Esophagus muscularis mucosa (tissue), 4 donors: ENCODE results near the gene PLA2G4C. TPM values are rescaled to one million over a fixed set of nuclear protein-coding genes. Genes with fewer than 3 reads are reported as not detected.

ENCODE experiments used
- DNase-seq: peaks from one replicate; pipeline ENCODE4 v3.0.0-alpha.2; 2017; ENCODE audit errors: extremely low spot score
- H3K27ac ChIP-seq, 4 donors: fragments of 200-600 bp; sonication (generic); replicated peaks in 1 of 4; 1 replicate in 3 of 4; 2 replicates in 1 of 4; pipeline ENCODE4 v1.5.1; 2016 to 2019; ENCODE audit warnings: mild to moderate bottlenecking in 1 of 4
- H3K27me3 ChIP-seq, 4 donors: fragments of 200-600 bp; sonication (generic); one replicate each; pipeline versions ENCODE4 v1.5.1 to v1.6.0; 2016 to 2019
- H3K36me3 ChIP-seq, 4 donors: fragments of 200-600 bp; sonication (generic); one replicate each; pipeline ENCODE4 v1.5.1; 2016 to 2019
- H3K4me1 ChIP-seq, 4 donors: fragments of 200-600 bp; sonication (generic); one replicate each; pipeline ENCODE4 v1.5.1; 2016 to 2019
- H3K4me3 ChIP-seq, 4 donors: fragments of 200-600 bp; sonication (generic); 1 replicate in 2 of 4; 2 replicates in 2 of 4; pipeline ENCODE4 v1.5.1; 2016 to 2019; ENCODE audit warnings: mild to moderate bottlenecking in 4 of 4, moderate library complexity in 1 of 4
- H3K9me3 ChIP-seq, 4 donors: fragments of 200-600 bp; sonication (generic); 1 replicate in 3 of 4; 2 replicates in 1 of 4; pipeline ENCODE4 v1.5.1; 2016 to 2019
- CTCF ChIP-seq, 3 experiments: fragments of 200-600 bp in 2 of 3; fragments of 450-650 bp in 1 of 3; sonication (generic) in 2 of 3; IDR thresholded peaks; one replicate each; pipeline ENCODE4 v1.5.1; 2017 to 2019; ENCODE audit warnings: antibody characterized with exemption in 3 of 3, mild to moderate bottlenecking in 2 of 3, moderate library complexity in 1 of 3
- EP300 ChIP-seq: sonication (generic); formaldehyde crosslinking; IDR thresholded peaks from one replicate; pipeline ENCODE4 v1.6.1; 2017; ENCODE audit warnings: antibody characterized with exemption
- POLR2A ChIP-seq: fragments of 450-650 bp; IDR thresholded peaks from one replicate; pipeline ENCODE4 v1.6.1; 2017; ENCODE audit warnings: antibody characterized with exemption, moderate library complexity, mild to moderate bottlenecking, low read depth
- POLR2AphosphoS5 ChIP-seq, 2 donors: sonication (generic); formaldehyde crosslinking; IDR thresholded peaks; one replicate each; pipeline ENCODE4 v1.6.1; 2017; ENCODE audit warnings: antibody characterized with exemption in 2 of 2
- WGBS: methylation state at CpG from one replicate; pipeline ENCODE4 v1.1.5; 2018; 5-methylcytosine and 5-hydroxymethylcytosine counted together
- intact Hi-C: fragments of 100-400 bp; cut with DNase I; formaldehyde crosslinking; loops from one replicate; pipeline ENCODE4 v1.15.1; 2023
- total RNA-seq, 4 donors: library from RNA; depleted of rRNA; stranded (reverse); fragments of >200 nt; gene quantifications; one replicate each; pipeline versions ENCODE4 v1.1.0 to v1.2.1, GENCODE V29; 2016

PLA2G4C gene
- total RNA-seq, 4 donors from 2014 or later = 5.3 to 15.1 (median 9.3) TPM

DNA sequence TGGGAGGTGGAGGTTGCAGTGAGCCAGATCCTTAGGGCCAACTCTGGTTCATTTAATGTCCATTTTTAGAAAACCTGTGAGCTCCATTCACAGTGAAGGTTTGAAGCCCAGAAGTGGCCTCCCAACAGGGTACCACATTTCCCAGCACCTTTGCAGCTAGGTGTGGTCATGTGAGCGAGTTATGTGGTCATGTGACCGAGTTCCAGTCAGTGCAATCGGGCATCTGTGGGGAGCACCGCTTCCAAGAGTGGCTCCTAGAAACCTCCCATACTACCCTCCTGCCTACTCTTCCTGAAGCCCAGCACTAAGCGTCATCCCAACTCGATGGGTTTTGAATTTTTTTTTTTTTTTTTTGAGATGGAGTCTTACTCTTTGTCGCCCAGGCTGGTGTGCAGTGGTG lies 663 bp upstream of the PLA2G4C start:
- 63% methylated on average over 7 of the region's 7 CpGs for whole genome bisulfite sequencing
- H3K9me3 ChIP-seq = no peaks in the 10 kb centered on the region
- peak overlapping the region in 1 of 4 donors; percentile 51 for H3K4me3 ChIP-seq
- TF ChIP-seq POLR2AphosphoS5 (IDR thresholded peaks at IDR 0.05) (no peak), EP300 (no peak), POLR2A (no peak), CTCF (IDR thresholded peaks at IDR 0.05) (no peak)
- peaks cover 0 to 10% (median 0%) of the 10 kb centered on the region in 4 donors for H3K36me3 ChIP-seq
- DNase-seq = no peak
- no peaks in the 10 kb centered on the region for H3K27me3 ChIP-seq
- peaks cover 20 to 34% (median 33%) of the 10 kb centered on the region in 4 donors for H3K4me1 ChIP-seq
- peak overlapping the region; percentile 85 to 94 (median 86) for H3K27ac ChIP-seq
- intact Hi-C loops = no loop called here

GRCh38 chr19:48108997-48109782 lies 1.4 kb downstream of the PLA2G4C start:
- Histone ChIP-seq H3K4me1 (peaks cover 20 to 34% (median 33%) of the 10 kb centered on the region in 4 donors), H3K36me3 (peaks cover 0 to 11% (median 5%) of the 10 kb centered on the region in 4 donors), H3K4me3 (no peak overlapping the region), H3K27me3 (no peaks in the 10 kb centered on the region), H3K9me3 (no peaks in the 10 kb centered on the region), H3K27ac (peak overlapping the region in 2 of 4 donors; percentile 85 to 88)
- intact Hi-C loops = loop anchor here (5.0 to 10.0 kb wide), 2 partner anchors 144 to 153 kb away; no protein-coding TSS in a partner anchor
- TF ChIP-seq CTCF (IDR thresholded peaks at IDR 0.05) (no peak), POLR2A (no peak), POLR2AphosphoS5 (IDR thresholded peaks at IDR 0.05) (no peak), EP300 (no peak)
- DNase-seq = no peak
- WGBS = 84% methylated on average over 15 of the region's 15 CpGs

DNA sequence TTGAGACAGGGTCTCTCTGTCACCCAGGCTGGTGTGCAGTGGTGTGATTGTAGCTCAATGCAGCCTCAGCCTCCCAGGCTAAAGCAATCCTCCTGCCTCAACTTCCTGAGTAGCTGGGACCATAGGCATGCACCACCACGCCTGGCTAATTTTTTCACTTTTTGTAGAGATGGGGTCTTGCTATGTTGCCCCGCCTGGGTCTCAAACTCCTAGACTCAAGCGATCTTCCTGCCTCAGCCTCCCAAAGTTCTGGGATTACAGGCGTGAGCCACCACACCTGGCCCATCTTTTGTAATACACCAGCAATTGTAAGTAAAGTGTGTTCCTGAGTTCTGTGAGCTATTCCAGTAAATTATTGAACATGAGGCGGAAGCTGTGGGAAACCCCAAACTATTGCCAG lies 6.7 kb downstream of the PLA2G4C start:
- Histone ChIP-seq H3K4me1 (peaks cover 6 to 16% (median 14%) of the 10 kb centered on the region in 4 donors), H3K36me3 (peaks cover 0 to 48% (median 30%) of the 10 kb centered on the region in 4 donors), H3K27me3 (no peaks in the 10 kb centered on the region), H3K27ac (no peak overlapping the region), H3K9me3 (no peaks in the 10 kb centered on the region), H3K4me3 (no peak overlapping the region)
- 86% methylated on average over 5 of the region's 5 CpGs for WGBS
- no peak for TF ChIP-seq CTCF (IDR thresholded peaks at IDR 0.05)
- no peak for TF ChIP-seq EP300
- TF ChIP-seq POLR2AphosphoS5 (IDR thresholded peaks at IDR 0.05) = no peak
- TF ChIP-seq POLR2A = no peak
- intact Hi-C loops = loop anchor here (10.0 kb wide), 1 partner anchor 139 kb away; no protein-coding TSS in a partner anchor
- no peak for DNase-seq

GRCh38 chr19:48102870-48103751 lies 7.5 kb downstream of the PLA2G4C start:
- no peaks in the 10 kb centered on the region for H3K27me3 ChIP-seq
- peaks cover 6 to 14% (median 13%) of the 10 kb centered on the region in 4 donors for H3K4me1 ChIP-seq
- TF ChIP-seq POLR2A = no peak
- TF ChIP-seq CTCF (IDR thresholded peaks at IDR 0.05) = peak in 2 of 3 experiments; percentile 39 to 65
- H3K4me3 ChIP-seq = no peak overlapping the region
- H3K27ac ChIP-seq = no peak overlapping the region
- no peaks in the 10 kb centered on the region for H3K9me3 ChIP-seq
- no peak for DNase-seq
- WGBS = 65% methylated on average over 13 of the region's 13 CpGs
- H3K36me3 ChIP-seq = peaks cover 0 to 56% (median 33%) of the 10 kb centered on the region in 4 donors
- intact Hi-C loops = loop anchor here (10.0 kb wide), 1 partner anchor 138 kb away; no protein-coding TSS in a partner anchor
